HL-60 (cell line): ENCODE data around the gene CDK19.
"Not testable (repeated sequence)": the region's sequence is repeated elsewhere in the genome, so short reads cannot be mapped to it uniquely, and the experiment has no call there.

Experiments used
- DNase-seq, 2 experiments: peaks; one replicate each; pipeline ENCODE4 v3.0.0-alpha.2; 2010 to 2020; ENCODE audit warnings: low read depth in 1 of 2, low spot score in 1 of 2
- H3K27ac ChIP-seq: fragments of 250-450 bp; sonication (Bioruptor Pico); replicated peaks from 2 replicates; pipeline ENCODE4 v1.5.1; 2020; ENCODE audit warnings: mild to moderate bottlenecking, moderate library complexity
- H3K27me3 ChIP-seq: fragments of 250-450 bp; sonication (Bioruptor Pico); 2 replicates; pipeline ENCODE4 v1.5.1; 2021; ENCODE audit warnings: mild to moderate bottlenecking, moderate library complexity; ENCODE audit not compliant: insufficient read depth, poor library complexity, severe bottlenecking
- H3K4me3 ChIP-seq: replicated peaks from 2 replicates; pipeline ENCODE4 v1.5.1; 2011; ENCODE audit warnings: mild to moderate bottlenecking, control low read depth, low read length; ENCODE audit not compliant: insufficient read depth
- CTCF ChIP-seq: IDR thresholded peaks from one replicate; pipeline ENCODE4 v1.5.1; 2011; ENCODE audit warnings: low read length, control low read depth, inconsistent platforms; ENCODE audit not compliant: insufficient read depth
- GABPA ChIP-seq: IDR thresholded peaks from 2 replicates; pipeline ENCODE4 v1.6.1; 2012; ENCODE audit warnings: low read depth
- POLR2AphosphoS5 ChIP-seq: IDR thresholded peaks from 2 replicates; pipeline ENCODE4 v1.6.1; 2012; ENCODE audit warnings: low read depth
- REST ChIP-seq: IDR thresholded peaks from 2 replicates; pipeline ENCODE4 v1.6.1; 2012; ENCODE audit warnings: low read depth; ENCODE audit not compliant: insufficient replicate concordance
- SPI1 ChIP-seq: IDR thresholded peaks from 2 replicates; pipeline ENCODE4 v1.6.1; 2012; ENCODE audit warnings: low read depth, mild to moderate bottlenecking, borderline replicate concordance

CDK19 gene

GRCh38 chr6:110756817-110757216 lies 58.5 kb downstream of the CDK19 start:
- no peak overlapping the region for H3K4me3 ChIP-seq
- DNase-seq: no peak
- H3K27ac ChIP-seq: no peak overlapping the region
- TF ChIP-seq REST (no peak), POLR2AphosphoS5 (no peak), SPI1 (no peak), CTCF (no peak), GABPA (no peak)
- H3K27me3 ChIP-seq: no peaks in the 10 kb centered on the region

- Histone ChIP-seq H3K27ac (no peak overlapping the region), H3K27me3 (no peaks in the 10 kb centered on the region), H3K4me3 (no peak overlapping the region)
- DNase-seq: no peak
- no peak for TF ChIP-seq POLR2AphosphoS5
These were observed 59.8 kb downstream of the CDK19 start for GRCh38 chr6:110755411-110755834.

- H3K4me3 ChIP-seq: not testable (repeated sequence)
These were observed 61.2 kb downstream of the CDK19 start for GRCh38 chr6:110753936-110754668.

GRCh38 chr6:110748453-110748852 lies 66.8 kb downstream of the CDK19 start:
- no peak overlapping the region for H3K27ac ChIP-seq
- H3K4me3 ChIP-seq: no peak overlapping the region
- H3K27me3 ChIP-seq: no peaks in the 10 kb centered on the region
- no peak for DNase-seq
- TF ChIP-seq CTCF: no peak
- TF ChIP-seq GABPA: no peak
- no peak for TF ChIP-seq POLR2AphosphoS5
- no peak for TF ChIP-seq SPI1

More at GRCh38 chr6:110753936-110754668, 61.2 kb downstream of the CDK19 start:
- H3K27ac ChIP-seq, DNase-seq, H3K27me3 ChIP-seq: not testable (repeated sequence)

GRCh38 chr6:110746680-110747079 lies 68.6 kb downstream of the CDK19 start:
- Histone ChIP-seq H3K27ac (no peak overlapping the region), H3K4me3 (no peak overlapping the region), H3K27me3 (no peaks in the 10 kb centered on the region)
- no peak for DNase-seq
- TF ChIP-seq SPI1 (no peak), GABPA (no peak), POLR2AphosphoS5 (no peak), CTCF (no peak), REST (no peak)
